GM12878 (cell line): ENCODE measurements around the gene LRIT3.

Experiments
- CTCF ChIP-seq, 3 experiments: IDR thresholded peaks in 2 of 3; conservative IDR thresholded peaks in 1 of 3; 2 replicates each; pipeline ENCODE4 v1.5.1; 2011; ENCODE audit warnings: low read depth in 3 of 3, low read length in 3 of 3, mild to moderate bottlenecking in 3 of 3, control low read depth in 2 of 3, moderate library complexity in 2 of 3, inconsistent platforms in 1 of 3, mixed read lengths in 1 of 3; ENCODE audit not compliant: control insufficient read depth in 2 of 3, insufficient read depth in 1 of 3; ENCODE audit errors: extremely low read depth in 1 of 3
- E4F1 ChIP-seq: fragments of 450-650 bp; IDR thresholded peaks from 2 replicates; pipeline ENCODE4 v1.6.1; 2018; ENCODE audit warnings: borderline replicate concordance, mild to moderate bottlenecking; ENCODE audit not compliant: partially characterized antibody
- FOXK2 ChIP-seq: fragments of 450-650 bp; IDR thresholded peaks from 2 replicates; pipeline ENCODE4 v1.6.1; 2017; ENCODE audit warnings: mild to moderate bottlenecking, moderate library complexity
- POLR2A ChIP-seq: IDR thresholded peaks from 2 replicates; pipeline ENCODE4 v1.6.1; 2011; ENCODE audit warnings: low read depth, mild to moderate bottlenecking, low read length
- REST ChIP-seq: IDR thresholded peaks from 2 replicates; pipeline ENCODE4 v1.6.1; 2012; ENCODE audit warnings: mild to moderate bottlenecking, low read depth, low read length

- TF ChIP-seq CTCF (IDR thresholded peaks at IDR 0.05 in 2 of 3, conservative IDR thresholded peaks at IDR 0.05 in 1 of 3; ENCODE audit: control insufficient read depth in 2 of 3, extremely low read depth in 1 of 3, insufficient read depth in 1 of 3, low read depth in 3 of 3, low read length in 3 of 3) (no peak), REST (no peak), FOXK2 (no peak), E4F1 (no peak), POLR2A (no peak)
Measured at GRCh38 chr4:109877400-109877799, 29.5 kb downstream of the LRIT3 start.
